Smooth muscle cell (in vitro differentiated cells): ENCODE data around the gene ACTL6B. TPM values are rescaled to one million over a fixed set of nuclear protein-coding genes. Genes with fewer than 3 reads are reported as not detected.

Source experiments
- DNase-seq: peaks from one replicate; lab custom pipeline; 2025; ENCODE audit not compliant: unreplicated experiment; lab: John Stamatoyannopoulos, UW
- H2AFZ ChIP-seq: fragments of 200-600 bp; sonication (generic); 2 replicates; pipeline ENCODE4 v1.6.0; 2016; ENCODE audit warnings: antibody characterized with exemption, low read depth, mild to moderate bottlenecking
- H3F3A ChIP-seq: fragments of 200-600 bp; sonication (generic); 2 replicates; pipeline ENCODE4 v1.6.0; 2017; ENCODE audit warnings: antibody characterized with exemption, low read depth
- H3K27ac ChIP-seq: fragments of 200-600 bp; sonication (generic); 2 replicates; pipeline ENCODE4 v1.5.1; 2016; ENCODE audit warnings: low read depth, mild to moderate bottlenecking
- H3K27me3 ChIP-seq: fragments of 200-600 bp; sonication (generic); 2 replicates; pipeline ENCODE4 v1.6.1; 2016; ENCODE audit warnings: low read depth, mild to moderate bottlenecking
- H3K36me3 ChIP-seq: fragments of 200-600 bp; sonication (generic); 2 replicates; pipeline ENCODE4 v1.5.1; 2016; ENCODE audit warnings: low read depth
- H3K4me1 ChIP-seq: fragments of 200-600 bp; sonication (generic); 2 replicates; pipeline ENCODE4 v1.5.1; 2016; ENCODE audit warnings: low read depth
- H3K4me2 ChIP-seq: fragments of 200-600 bp; sonication (generic); 2 replicates; pipeline ENCODE4 v1.6.0; 2016; ENCODE audit warnings: mild to moderate bottlenecking
- H3K4me3 ChIP-seq: fragments of 200-600 bp; sonication (generic); 2 replicates; pipeline ENCODE4 v1.5.1; 2016; ENCODE audit warnings: mild to moderate bottlenecking
- H3K79me2 ChIP-seq: fragments of 200-600 bp; sonication (generic); 2 replicates; pipeline ENCODE4 v1.6.0; 2016; ENCODE audit warnings: low read depth, mild to moderate bottlenecking
- H3K9ac ChIP-seq: fragments of 200-600 bp; sonication (generic); 2 replicates; pipeline ENCODE4 v1.6.0; 2016; ENCODE audit warnings: low read depth
- H3K9me3 ChIP-seq: fragments of 200-600 bp; sonication (generic); replicated peaks from 2 replicates; pipeline ENCODE4 v1.5.1; 2016; ENCODE audit warnings: low read depth
- H4K20me1 ChIP-seq: fragments of 200-600 bp; sonication (generic); 2 replicates; pipeline ENCODE4 v1.6.0; 2016; ENCODE audit warnings: low read depth
- WGBS: methylation state at CpG from one replicate; pipeline ENCODE4 v1.1.7; 2016; ENCODE audit warnings: low lambda C conversion rate; 5-methylcytosine and 5-hydroxymethylcytosine counted together
- polyA plus RNA-seq: library from polyadenylated mRNA; unstranded; fragments of >200 nt; fragmentation: Nextera tagmentation; extraction: Ambion mirVana; gene quantifications from 2 replicates; pipeline ENCODE4 v1.2.1, GENCODE V29; 2016
- total RNA-seq: library from RNA; depleted of rRNA; stranded (reverse); fragments of >200 nt; gene quantifications from 2 replicates; pipeline ENCODE4 v1.2.3, GENCODE V29; 2014
- TF ChIP-seq, protein P1 (sequence below): fragments of 200-600 bp; sonication (generic); IDR thresholded peaks from 2 replicates; pipeline ENCODE4 v1.5.1; 2017; ENCODE audit warnings: borderline replicate concordance, mild to moderate bottlenecking, antibody characterized with exemption; ENCODE audit not compliant: insufficient read depth, poor library complexity, severe bottlenecking

Gene ACTL6B
- total and polyA plus RNA-seq, 2 experiments from 2014 or later: not detected

DNA sequence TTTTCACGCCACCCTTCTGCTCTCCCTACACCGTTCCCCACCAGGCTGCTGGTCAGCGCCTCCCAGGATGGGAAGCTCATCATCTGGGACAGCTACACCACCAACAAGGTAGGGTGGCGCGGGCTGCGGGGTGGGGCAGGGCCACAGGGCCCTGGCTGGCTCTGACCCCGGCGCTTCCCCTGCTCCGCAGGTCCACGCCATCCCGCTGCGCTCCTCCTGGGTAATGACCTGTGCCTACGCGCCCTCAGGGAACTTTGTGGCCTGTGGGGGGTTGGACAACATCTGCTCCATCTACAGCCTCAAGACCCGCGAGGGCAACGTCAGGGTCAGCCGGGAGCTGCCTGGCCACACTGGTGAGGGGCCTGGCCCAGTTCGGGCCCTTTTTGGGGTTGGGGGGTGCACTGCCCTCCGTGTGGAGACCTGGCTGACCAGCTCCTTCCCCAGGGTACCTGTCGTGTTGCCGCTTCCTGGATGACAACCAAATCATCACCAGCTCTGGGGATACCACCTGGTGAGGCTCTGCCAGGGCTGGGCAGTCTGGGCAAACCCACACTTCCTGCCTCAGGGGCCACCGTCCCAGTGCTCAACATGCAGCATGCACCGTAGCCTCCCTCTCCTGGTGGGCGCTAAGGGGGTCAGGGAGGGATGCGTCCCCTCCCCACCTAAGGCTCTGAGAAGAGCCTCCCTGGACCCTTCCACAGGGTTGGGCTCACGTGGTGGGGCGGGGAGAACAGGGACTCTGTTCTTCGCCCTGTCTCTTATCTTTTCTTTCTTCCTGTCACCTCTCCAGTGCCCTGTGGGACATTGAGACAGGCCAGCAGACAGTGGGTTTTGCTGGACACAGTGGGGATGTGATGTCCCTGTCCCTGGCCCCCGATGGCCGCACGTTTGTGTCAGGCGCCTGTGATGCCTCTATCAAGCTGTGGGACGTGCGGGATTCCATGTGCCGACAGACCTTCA, 21.3 kb upstream of the ACTL6B start:
- Histone ChIP-seq H3K9ac (no peak overlapping the region), H2AFZ (no peak overlapping the region), H3K9me3 (no peaks in the 10 kb centered on the region), H3K4me2 (no peak overlapping the region), H3K36me3 (no peaks in the 10 kb centered on the region), H3K4me3 (no peak overlapping the region), H3K4me1 (no peaks in the 10 kb centered on the region), H4K20me1 (peaks cover 76% of the 10 kb centered on the region), H3F3A (peaks cover 7% of the 10 kb centered on the region), H3K79me2 (peaks cover 32% of the 10 kb centered on the region), H3K27me3 (no peaks in the 10 kb centered on the region), H3K27ac (no peak overlapping the region)
- TF ChIP-seq, protein P1, sequence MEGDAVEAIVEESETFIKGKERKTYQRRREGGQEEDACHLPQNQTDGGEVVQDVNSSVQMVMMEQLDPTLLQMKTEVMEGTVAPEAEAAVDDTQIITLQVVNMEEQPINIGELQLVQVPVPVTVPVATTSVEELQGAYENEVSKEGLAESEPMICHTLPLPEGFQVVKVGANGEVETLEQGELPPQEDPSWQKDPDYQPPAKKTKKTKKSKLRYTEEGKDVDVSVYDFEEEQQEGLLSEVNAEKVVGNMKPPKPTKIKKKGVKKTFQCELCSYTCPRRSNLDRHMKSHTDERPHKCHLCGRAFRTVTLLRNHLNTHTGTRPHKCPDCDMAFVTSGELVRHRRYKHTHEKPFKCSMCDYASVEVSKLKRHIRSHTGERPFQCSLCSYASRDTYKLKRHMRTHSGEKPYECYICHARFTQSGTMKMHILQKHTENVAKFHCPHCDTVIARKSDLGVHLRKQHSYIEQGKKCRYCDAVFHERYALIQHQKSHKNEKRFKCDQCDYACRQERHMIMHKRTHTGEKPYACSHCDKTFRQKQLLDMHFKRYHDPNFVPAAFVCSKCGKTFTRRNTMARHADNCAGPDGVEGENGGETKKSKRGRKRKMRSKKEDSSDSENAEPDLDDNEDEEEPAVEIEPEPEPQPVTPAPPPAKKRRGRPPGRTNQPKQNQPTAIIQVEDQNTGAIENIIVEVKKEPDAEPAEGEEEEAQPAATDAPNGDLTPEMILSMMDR: no peak
- no peak for DNase-seq
- 96% methylated on average over 36 of the region's 36 CpGs for WGBS

DNA sequence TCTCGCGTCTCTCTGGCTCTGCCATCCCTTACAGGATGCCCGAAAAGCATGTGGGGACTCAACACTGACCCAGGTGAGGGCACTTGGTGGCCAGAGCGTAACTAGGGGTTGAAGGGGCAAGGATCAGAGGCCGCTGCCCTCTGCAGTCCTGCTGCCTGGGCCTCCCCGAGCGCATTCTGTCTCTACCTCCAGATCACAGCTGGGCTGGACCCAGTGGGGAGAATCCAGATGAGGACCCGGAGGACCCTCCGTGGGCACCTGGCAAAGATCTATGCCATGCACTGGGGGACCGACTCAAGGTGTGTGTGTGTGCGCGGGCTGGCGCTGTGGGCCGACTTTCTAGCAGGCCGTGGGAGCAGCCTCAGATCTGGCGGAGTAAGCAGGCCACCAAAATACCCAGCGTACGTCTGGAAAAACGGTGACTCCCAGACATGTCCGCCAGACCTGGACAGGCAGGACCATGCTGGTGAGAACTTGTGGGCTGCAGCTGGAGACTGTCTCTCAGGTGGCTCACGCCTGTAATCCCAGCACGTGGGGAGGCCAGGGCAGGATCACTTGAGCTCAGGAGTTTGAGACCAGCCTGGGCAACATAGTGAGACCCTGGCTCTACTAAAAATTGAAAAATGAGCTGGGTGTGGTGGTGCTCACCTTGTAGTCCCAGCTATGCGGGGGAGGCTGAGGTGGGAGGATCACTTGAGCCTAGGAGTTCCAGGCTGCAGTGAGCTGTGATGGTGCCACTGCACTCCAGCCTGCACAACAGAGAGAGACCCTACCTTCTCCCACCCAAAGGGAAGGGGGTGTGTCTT, 20.5 kb upstream of the ACTL6B start:
- 94% methylated on average over 23 of the region's 23 CpGs for WGBS
- TF ChIP-seq, protein P1: no peak
- Histone ChIP-seq H3F3A (peaks cover 7% of the 10 kb centered on the region), H3K27me3 (no peaks in the 10 kb centered on the region), H3K4me1 (no peaks in the 10 kb centered on the region), H3K4me3 (peak overlapping the region; percentile 78), H3K36me3 (no peaks in the 10 kb centered on the region), H3K9ac (peak overlapping the region; percentile 43), H4K20me1 (peaks cover 68% of the 10 kb centered on the region), H3K79me2 (peaks cover 32% of the 10 kb centered on the region), H3K4me2 (peak overlapping the region; percentile 98), H2AFZ (no peak overlapping the region), H3K27ac (peak overlapping the region; percentile 59), H3K9me3 (no peaks in the 10 kb centered on the region)
- DNase-seq: no peak

DNA sequence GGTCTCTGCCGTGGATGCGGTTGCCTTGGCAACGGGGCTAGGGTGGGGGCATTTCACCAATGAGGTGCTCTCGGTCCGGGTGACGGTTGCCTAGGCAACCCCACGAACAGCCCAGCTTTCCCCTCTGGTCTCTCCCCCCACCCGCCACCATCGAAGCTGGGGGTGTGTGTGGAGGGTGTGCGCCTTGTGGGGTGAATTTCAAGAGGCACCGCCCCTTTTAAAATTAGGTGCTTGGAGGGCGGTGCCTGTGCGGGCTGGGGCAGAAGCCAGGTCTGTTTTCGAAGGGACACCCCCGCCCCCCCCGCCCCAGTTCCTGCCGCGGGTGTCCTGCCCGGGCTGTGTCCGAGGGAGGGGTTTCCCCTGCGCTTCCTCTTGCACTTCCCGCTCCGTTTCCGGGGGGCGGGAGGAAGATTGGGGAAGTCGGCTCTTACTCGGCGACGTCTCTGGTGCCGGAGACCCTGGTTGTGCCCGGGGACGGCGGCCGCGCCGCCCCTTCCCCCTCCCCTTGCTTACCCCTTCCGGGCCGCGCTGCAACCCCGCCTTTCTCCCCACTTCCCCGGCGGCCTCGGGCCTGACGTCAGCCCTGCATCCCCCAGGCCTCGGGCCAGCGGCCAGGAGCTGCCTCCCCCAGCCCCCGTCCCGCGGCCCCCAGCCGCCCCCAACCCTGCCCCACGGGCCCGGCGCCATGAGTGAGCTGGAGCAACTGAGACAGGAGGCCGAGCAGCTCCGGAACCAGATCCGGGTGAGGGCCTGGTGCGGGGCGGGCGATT, 19.5 kb upstream of the ACTL6B start:
- peak overlapping the region; percentile 78 for H3K4me3 ChIP-seq
- TF ChIP-seq, protein P1: no peak
- H3K4me2 ChIP-seq: peak overlapping the region; percentile 98
- H3F3A ChIP-seq: peaks cover 7% of the 10 kb centered on the region
- 4% methylated on average over 18 of the region's 59 CpGs for WGBS
- H2AFZ ChIP-seq: no peak overlapping the region
- no peaks in the 10 kb centered on the region for H3K4me1 ChIP-seq
- H3K27me3 ChIP-seq: no peaks in the 10 kb centered on the region
- H3K9ac ChIP-seq: peak overlapping the region; percentile 43
- H3K9me3 ChIP-seq: no peaks in the 10 kb centered on the region
- peaks cover 32% of the 10 kb centered on the region for H3K79me2 ChIP-seq
- H4K20me1 ChIP-seq: peaks cover 61% of the 10 kb centered on the region
- peak overlapping the region; percentile 59 for H3K27ac ChIP-seq
- DNase-seq: peak; percentile 44
- H3K36me3 ChIP-seq: no peaks in the 10 kb centered on the region
